COLO668 (cell line): Measurements from ENCODE around the gene RNF213.

Experiments used
- DNase-seq: peaks from one replicate; lab custom pipeline; 2025; ENCODE audit not compliant: unreplicated experiment; lab: John Stamatoyannopoulos, UW

RNF213 gene

GRCh38 chr17:80365001-80365965 lies 104.6 kb downstream of the RNF213 start:
- no peak for DNase-seq

GRCh38 chr17:80365983-80366382 lies 105.3 kb downstream of the RNF213 start:
- no peak for DNase-seq

- DNase-seq, result no peak
Observed at GRCh38 chr17:80367503-80367902, 106.9 kb downstream of the RNF213 start.

- DNase-seq, result no peak
Observed at GRCh38 chr17:80371196-80371595, 110.5 kb downstream of the RNF213 start.

GRCh38 chr17:80372456-80372855 lies 111.8 kb downstream of the RNF213 start:
- no peak for DNase-seq

DNA sequence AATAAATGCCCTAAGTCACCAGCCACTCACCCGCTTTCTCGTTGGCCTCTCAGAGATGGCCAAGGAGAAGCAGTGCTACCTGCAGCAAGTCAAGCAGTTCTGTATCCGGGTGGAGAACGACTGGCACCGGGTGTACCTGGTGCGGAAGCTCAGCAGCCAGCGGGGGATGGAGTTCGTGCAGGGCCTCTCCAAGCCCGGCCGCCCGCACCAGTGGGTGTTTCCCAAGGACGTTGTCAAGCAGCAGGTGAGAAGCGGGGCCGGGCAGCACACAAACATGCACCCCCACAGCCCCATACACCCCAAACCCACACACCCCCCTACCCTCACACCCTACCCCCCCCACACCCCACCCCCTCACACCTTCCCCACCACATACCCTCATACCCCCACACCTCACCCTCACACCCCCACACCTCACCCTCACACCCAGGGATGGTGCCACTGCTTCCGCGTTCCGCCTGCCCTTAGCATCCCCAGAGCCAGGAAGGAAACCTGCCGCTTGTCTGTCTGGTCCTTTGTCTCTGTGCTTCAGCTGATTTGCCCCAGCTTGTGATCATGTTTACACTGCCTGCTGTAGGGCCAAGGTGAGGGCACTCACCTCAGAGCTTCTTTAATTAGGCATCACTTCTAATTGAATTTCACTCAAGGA lies 112.4 kb downstream of the RNF213 start:
- DNase-seq, result no peak

DNA sequence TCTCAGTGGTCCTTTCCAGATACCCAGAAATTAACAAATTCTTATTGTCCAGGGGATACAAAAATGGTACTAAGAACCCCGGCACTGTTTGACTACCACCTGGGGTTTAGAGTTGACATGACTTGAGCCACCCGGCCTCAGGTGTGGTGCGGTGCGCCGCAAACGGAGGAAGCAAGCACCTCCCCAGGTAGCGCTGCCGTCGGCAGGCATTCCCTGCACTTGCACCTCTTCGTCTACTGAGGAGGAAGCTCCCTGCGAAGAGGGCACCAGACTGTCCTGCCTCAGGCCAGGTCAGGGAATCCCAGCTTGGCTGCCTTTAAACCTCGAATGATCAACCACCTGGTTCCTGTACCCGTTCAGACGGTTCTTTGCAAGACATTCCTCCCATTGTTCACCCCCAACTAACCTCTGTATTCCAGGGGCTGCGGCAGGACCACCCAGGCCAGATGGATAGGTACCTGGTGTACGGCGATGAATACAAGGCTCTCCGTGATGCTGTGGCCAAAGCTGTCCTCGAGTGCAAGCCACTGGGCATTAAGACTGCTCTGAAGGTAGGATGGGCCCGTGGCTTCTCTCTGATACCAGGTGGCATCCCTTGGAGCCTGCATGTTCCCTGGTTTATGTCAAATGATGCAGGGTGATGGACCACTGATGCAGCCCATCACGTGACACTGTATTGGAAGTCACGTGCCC lies 113.5 kb downstream of the RNF213 start:
- no peak for DNase-seq

- no peak for DNase-seq
Observed at GRCh38 chr17:80374732-80375585, 114.3 kb downstream of the RNF213 start.

DNA sequence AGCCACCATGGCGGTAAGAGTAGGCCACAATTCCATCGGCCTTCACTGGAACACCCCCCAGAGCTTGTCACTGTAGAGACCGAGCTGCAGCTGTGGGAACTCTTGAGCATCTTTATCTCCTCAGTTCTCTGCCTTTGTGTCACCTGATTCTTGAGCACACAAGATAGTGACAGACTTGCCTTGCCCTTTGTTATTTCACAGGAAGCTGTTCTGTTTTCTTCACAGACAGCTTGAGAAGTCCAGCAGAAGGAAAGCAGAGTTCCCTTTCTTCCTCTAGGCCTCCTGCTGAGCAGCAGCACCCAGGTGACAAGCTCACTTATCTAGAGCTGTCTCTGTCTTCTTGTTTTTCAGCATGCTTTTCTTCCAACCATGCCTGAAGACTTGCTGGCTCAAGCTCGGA lies 115.9 kb downstream of the RNF213 start:
- no peak for DNase-seq

DNA sequence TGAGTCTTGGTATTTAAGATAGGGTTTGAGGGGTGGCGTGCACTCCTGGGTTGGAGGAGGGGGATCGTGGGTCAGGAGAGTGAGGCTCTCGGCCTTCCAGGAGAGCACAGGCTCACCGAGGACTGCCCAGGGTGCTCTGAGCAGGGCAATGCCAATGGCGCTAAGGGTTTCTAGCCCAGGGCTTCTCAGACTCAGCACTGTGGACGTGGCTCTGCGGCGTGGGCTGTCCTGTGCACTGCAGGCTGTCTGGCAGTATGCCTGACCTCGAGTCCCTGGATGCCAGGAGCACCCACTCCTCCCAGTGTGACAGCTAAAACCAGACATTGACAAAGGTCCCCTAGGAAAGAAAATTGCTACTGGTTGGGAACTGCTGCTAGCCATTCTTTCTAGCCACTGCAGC lies 117.1 kb downstream of the RNF213 start:
- no peak for DNase-seq

- no peak for DNase-seq
Observed at GRCh38 chr17:80379348-80379747, 118.7 kb downstream of the RNF213 start.

- no peak for DNase-seq
Observed at GRCh38 chr17:80380068-80380467, 119.4 kb downstream of the RNF213 start.

DNA sequence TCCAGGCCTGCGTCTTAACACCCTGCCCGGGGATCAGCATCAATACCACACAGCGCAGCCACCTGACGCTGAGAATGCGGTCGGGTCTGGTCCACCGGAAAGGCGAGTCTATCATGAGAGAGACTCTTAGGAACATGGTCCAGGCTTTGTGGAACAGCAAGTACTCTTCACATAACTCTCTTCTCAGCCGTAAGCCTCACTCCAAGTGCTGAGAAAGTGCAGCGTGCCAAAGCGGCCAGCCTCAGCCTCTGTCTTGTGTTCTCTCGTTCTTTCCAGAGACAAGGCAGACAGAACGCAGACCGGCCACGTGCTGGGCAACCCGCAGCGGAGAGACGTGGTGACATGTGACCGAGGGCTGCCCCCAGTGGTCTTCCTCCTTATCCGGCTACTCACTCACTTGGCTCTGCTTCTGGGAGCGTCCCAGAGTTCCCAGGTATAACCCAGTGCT lies 119.9 kb downstream of the RNF213 start:
- no peak for DNase-seq

DNA sequence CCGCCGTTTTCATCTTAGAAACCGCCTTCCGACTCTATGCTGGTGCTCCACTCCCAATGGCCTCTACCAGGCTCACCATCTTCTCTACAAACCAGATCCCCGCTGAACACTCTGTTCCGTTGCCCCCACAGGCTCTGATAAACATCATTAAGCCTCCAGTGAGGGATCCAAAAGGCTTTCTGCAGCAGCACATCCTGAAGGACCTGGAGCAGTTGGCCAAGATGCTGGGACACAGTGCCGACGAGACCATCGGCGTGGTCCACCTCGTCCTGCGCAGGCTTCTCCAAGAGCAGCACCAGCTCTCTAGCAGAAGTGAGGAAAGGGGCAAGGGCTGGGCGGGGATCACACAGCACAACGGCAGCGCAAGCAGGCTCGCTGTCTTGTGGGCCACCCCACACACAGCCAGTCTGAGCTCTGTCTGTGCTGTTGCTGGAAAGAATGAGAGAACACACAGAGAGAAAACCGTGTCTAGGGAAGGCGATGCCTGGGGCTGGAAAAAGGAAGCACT lies 120.8 kb downstream of the RNF213 start:
- no peak for DNase-seq

GRCh38 chr17:80382446-80382845 lies 121.8 kb downstream of the RNF213 start:
- DNase-seq, result no peak

- DNase-seq, result no peak
Observed at GRCh38 chr17:80382956-80383355, 122.3 kb downstream of the RNF213 start.

GRCh38 chr17:80384078-80384960 lies 123.7 kb downstream of the RNF213 start:
- no peak for DNase-seq

- DNase-seq, result no peak
Observed at GRCh38 chr17:80385046-80385445, 124.4 kb downstream of the RNF213 start.

DNA sequence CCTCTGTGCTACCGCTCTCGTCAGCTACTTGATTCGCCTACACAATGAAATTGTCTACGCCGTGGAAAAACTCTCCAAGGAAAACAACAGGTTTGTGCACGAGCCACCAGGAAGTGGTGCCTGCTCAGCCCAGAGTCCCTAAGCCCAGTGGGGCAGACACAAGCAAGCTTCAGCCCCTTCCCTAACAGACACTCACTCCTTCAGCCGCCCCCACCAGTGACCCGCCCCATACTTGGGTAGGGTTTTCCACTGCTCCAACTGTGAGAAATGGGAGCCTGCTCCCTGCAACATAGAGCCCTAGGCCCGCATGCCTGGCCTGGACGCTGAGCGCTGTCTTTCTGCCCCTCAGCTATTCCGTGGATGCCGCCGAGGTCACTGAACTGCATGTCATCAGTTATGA lies 125.7 kb downstream of the RNF213 start:
- no peak for DNase-seq

DNA sequence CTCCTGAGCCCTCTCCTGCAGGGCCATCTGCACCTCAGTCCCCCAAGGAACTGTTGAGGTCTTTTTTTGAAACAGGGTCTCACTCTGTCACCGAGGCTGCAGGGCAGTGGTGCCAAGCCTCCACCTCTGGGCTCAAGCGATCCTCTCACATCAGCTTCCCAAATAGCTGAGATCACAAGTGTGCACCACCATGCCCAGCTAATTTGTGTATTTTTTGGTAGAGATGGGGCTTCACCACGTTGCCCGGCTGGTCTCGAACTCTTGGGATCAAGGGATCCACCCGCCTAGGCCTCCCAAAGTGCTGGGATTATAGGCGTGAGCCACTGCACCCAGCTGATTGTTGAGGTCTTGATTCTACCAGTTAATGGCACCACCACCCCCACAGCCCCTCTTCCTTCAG lies 126.4 kb downstream of the RNF213 start:
- DNase-seq, result no peak
